Measurements from ENCODE around the gene SPTBN2.

Gene SPTBN2

GRCh38 chr11:66686801-66687750 is 41.9 kb downstream of the SPTBN2 start:
- no peak overlapping the region for H3K4me3 Mint-ChIP-seq
- H3K9me3 Mint-ChIP-seq = no peaks in the 10 kb centered on the region
- H3K27me3 Mint-ChIP-seq (ENCODE audit: low read depth) = no peaks in the 10 kb centered on the region
- H3K27ac Mint-ChIP-seq = no peak overlapping the region
- no peaks in the 10 kb centered on the region for H3K36me3 Mint-ChIP-seq (ENCODE audit: low read depth)
- H3K4me1 Mint-ChIP-seq (ENCODE audit: low read depth) = no peaks in the 10 kb centered on the region

GRCh38 chr11:66686100-66686785 is 42.8 kb downstream of the SPTBN2 start:
- Mint-ChIP-seq H3K4me3 (no peak overlapping the region), H3K36me3 (ENCODE audit: low read depth) (no peaks in the 10 kb centered on the region), H3K9me3 (no peaks in the 10 kb centered on the region), H3K27ac (no peak overlapping the region), H3K4me1 (ENCODE audit: low read depth) (no peaks in the 10 kb centered on the region), H3K27me3 (ENCODE audit: low read depth) (no peaks in the 10 kb centered on the region)

GRCh38 chr11:66685276-66686099 is 43.5 kb downstream of the SPTBN2 start:
- no peaks in the 10 kb centered on the region for H3K9me3 Mint-ChIP-seq
- no peaks in the 10 kb centered on the region for H3K36me3 Mint-ChIP-seq (ENCODE audit: low read depth)
- H3K4me1 Mint-ChIP-seq (ENCODE audit: low read depth) = no peaks in the 10 kb centered on the region
- H3K4me3 Mint-ChIP-seq = no peak overlapping the region
- H3K27ac Mint-ChIP-seq = no peak overlapping the region
- no peaks in the 10 kb centered on the region for H3K27me3 Mint-ChIP-seq (ENCODE audit: low read depth)

- Mint-ChIP-seq H3K4me1 (ENCODE audit: low read depth) (no peaks in the 10 kb centered on the region), H3K36me3 (ENCODE audit: low read depth) (no peaks in the 10 kb centered on the region), H3K27ac (no peak overlapping the region), H3K27me3 (ENCODE audit: low read depth) (no peaks in the 10 kb centered on the region), H3K9me3 (no peaks in the 10 kb centered on the region), H3K4me3 (no peak overlapping the region)
Measured at GRCh38 chr11:66684635-66685034, 44.4 kb downstream of the SPTBN2 start.

- H3K4me1 Mint-ChIP-seq (ENCODE audit: low read depth) = no peaks in the 10 kb centered on the region
- H3K4me3 Mint-ChIP-seq = no peak overlapping the region
- H3K36me3 Mint-ChIP-seq (ENCODE audit: low read depth) = no peaks in the 10 kb centered on the region
- H3K27ac Mint-ChIP-seq = no peak overlapping the region
- no peaks in the 10 kb centered on the region for H3K9me3 Mint-ChIP-seq
- H3K27me3 Mint-ChIP-seq (ENCODE audit: low read depth) = no peaks in the 10 kb centered on the region
Measured at GRCh38 chr11:66683877-66684276, 45.1 kb downstream of the SPTBN2 start.

GRCh38 chr11:66680966-66681645 is 47.9 kb downstream of the SPTBN2 start:
- Mint-ChIP-seq H3K4me3 (no peak overlapping the region), H3K27ac (no peak overlapping the region), H3K9me3 (no peaks in the 10 kb centered on the region), H3K36me3 (ENCODE audit: low read depth) (peaks cover 8% of the 10 kb centered on the region), H3K4me1 (ENCODE audit: low read depth) (peaks cover 16% of the 10 kb centered on the region), H3K27me3 (ENCODE audit: low read depth) (no peaks in the 10 kb centered on the region)

GRCh38 chr11:66677599-66678375 is 51.2 kb downstream of the SPTBN2 start, which contains the start of gene RBM4B:
TSS of gene RBM4B (minus strand) at chr11:66677887. CDS start at chr11:66677079, 808 bp downstream.
- peak within 1 kb of the TSS; percentile 98 for H3K4me3 Mint-ChIP-seq
- H3K27me3 Mint-ChIP-seq (ENCODE audit: low read depth) = no peaks in the 10 kb centered on the region
- no peaks in the 10 kb centered on the region for H3K9me3 Mint-ChIP-seq
- H3K36me3 Mint-ChIP-seq (ENCODE audit: low read depth) = peaks cover 16% of the 10 kb centered on the region
- H3K27ac Mint-ChIP-seq = peak within 1 kb of the TSS; percentile 99
- peaks cover 32% of the 10 kb centered on the region for H3K4me1 Mint-ChIP-seq (ENCODE audit: low read depth)

- H3K4me3 Mint-ChIP-seq = peak overlapping the region; percentile 98
- no peaks in the 10 kb centered on the region for H3K27me3 Mint-ChIP-seq (ENCODE audit: low read depth)
- peaks cover 16% of the 10 kb centered on the region for H3K36me3 Mint-ChIP-seq (ENCODE audit: low read depth)
- peaks cover 33% of the 10 kb centered on the region for H3K4me1 Mint-ChIP-seq (ENCODE audit: low read depth)
- no peaks in the 10 kb centered on the region for H3K9me3 Mint-ChIP-seq
- peak overlapping the region; percentile 99 for H3K27ac Mint-ChIP-seq
Measured at GRCh38 chr11:66676931-66677598, 52.0 kb downstream of the SPTBN2 start.

- Mint-ChIP-seq H3K9me3 (no peaks in the 10 kb centered on the region), H3K27ac (peak overlapping the region; percentile 99), H3K36me3 (ENCODE audit: low read depth) (peaks cover 16% of the 10 kb centered on the region)
Measured at GRCh38 chr11:66676282-66676919, 52.6 kb downstream of the SPTBN2 start.

GRCh38 chr11:66674964-66675602 is 53.9 kb downstream of the SPTBN2 start:
- H3K9me3 Mint-ChIP-seq = no peaks in the 10 kb centered on the region
- no peak overlapping the region for H3K4me3 Mint-ChIP-seq
- no peaks in the 10 kb centered on the region for H3K27me3 Mint-ChIP-seq (ENCODE audit: low read depth)
- no peak overlapping the region for H3K27ac Mint-ChIP-seq
- peaks cover 16% of the 10 kb centered on the region for H3K36me3 Mint-ChIP-seq (ENCODE audit: low read depth)
- H3K4me1 Mint-ChIP-seq (ENCODE audit: low read depth) = peaks cover 33% of the 10 kb centered on the region

More at GRCh38 chr11:66676282-66676919, 52.6 kb downstream of the SPTBN2 start:
- peak overlapping the region; percentile 98 for H3K4me3 Mint-ChIP-seq
- H3K4me1 Mint-ChIP-seq (ENCODE audit: low read depth) = peaks cover 33% of the 10 kb centered on the region
- no peaks in the 10 kb centered on the region for H3K27me3 Mint-ChIP-seq (ENCODE audit: low read depth)

GRCh38 chr11:66670816-66671215 is 58.2 kb downstream of the SPTBN2 start:
- Mint-ChIP-seq H3K4me3 (no peak overlapping the region), H3K4me1 (ENCODE audit: low read depth) (peaks cover 16% of the 10 kb centered on the region), H3K27me3 (ENCODE audit: low read depth) (no peaks in the 10 kb centered on the region)

GRCh38 chr11:66665369-66665768 is 63.6 kb downstream of the SPTBN2 start:
- Mint-ChIP-seq H3K27me3 (ENCODE audit: low read depth) (no peaks in the 10 kb centered on the region), H3K27ac (no peak overlapping the region), H3K4me3 (no peak overlapping the region), H3K4me1 (ENCODE audit: low read depth) (peaks cover 2% of the 10 kb centered on the region), H3K36me3 (ENCODE audit: low read depth) (peaks cover 27% of the 10 kb centered on the region), H3K9me3 (no peaks in the 10 kb centered on the region)

More at GRCh38 chr11:66670816-66671215, 58.2 kb downstream of the SPTBN2 start:
- Mint-ChIP-seq H3K9me3 (no peaks in the 10 kb centered on the region), H3K36me3 (ENCODE audit: low read depth) (peaks cover 20% of the 10 kb centered on the region), H3K27ac (no peak overlapping the region)

Data from T-helper 1 cell treated with Interleukin-12 subunit alpha and Interleukin-12 subunit beta and Interleukin-4 antibody, amounts not matched to agents 30 μg/mL and 1 μg/mL, for 36 hours (primary cell).